Prostate gland (tissue), 2 donors: ENCODE data around the gene FAM200A. TPM values are rescaled to one million over a fixed set of nuclear protein-coding genes. Genes with fewer than 3 reads are reported as not detected.
"Not testable (repeated sequence)": the region's sequence is repeated elsewhere in the genome, so short reads cannot be mapped to it uniquely, and the experiment has no call there.

Experiments used
- DNase-seq: peaks from one replicate; pipeline ENCODE4 v3.0.0-alpha.2; 2019; ENCODE audit warnings: low spot score
- H3K27ac ChIP-seq, 2 donors: fragments of 200-600 bp; sonication (generic); 2 replicates each; pipeline ENCODE4 v1.5.1; 2017 to 2019
- H3K27me3 ChIP-seq: fragments of 200-600 bp; sonication (generic); replicated peaks from 2 replicates; pipeline ENCODE4 v1.5.1; 2019; ENCODE audit not compliant: insufficient read depth
- H3K36me3 ChIP-seq, 2 donors: fragments of 200-600 bp; sonication (generic); 1 replicate in 1 of 2; 2 replicates in 1 of 2; pipeline versions ENCODE4 v1.5.1 to v1.8.1; 2017 to 2019
- H3K4me1 ChIP-seq: fragments of 200-600 bp; sonication (generic); replicated peaks from 2 replicates; pipeline ENCODE4 v1.5.1; 2019
- H3K4me3 ChIP-seq, 2 donors: fragments of 200-600 bp; sonication (generic); 2 replicates each; pipeline ENCODE4 v1.5.1; 2017 to 2019
- H3K9me3 ChIP-seq: fragments of 200-600 bp; sonication (generic); 2 replicates; pipeline ENCODE4 v1.5.1; 2017
- CTCF ChIP-seq, 4 experiments: fragments of 200-600 bp in 2 of 4; fragments of 450-650 bp in 2 of 4; sonication (generic) in 2 of 4; IDR thresholded peaks; 1 replicate in 3 of 4; 2 replicates in 1 of 4; pipeline ENCODE4 v1.5.1; 2016 to 2019; ENCODE audit warnings: antibody characterized with exemption in 4 of 4, mild to moderate bottlenecking in 2 of 4, moderate library complexity in 2 of 4
- POLR2A ChIP-seq: fragments of 450-650 bp; IDR thresholded peaks from one replicate; pipeline ENCODE4 v1.6.1; 2016; ENCODE audit warnings: antibody characterized with exemption, mild to moderate bottlenecking
- POLR2AphosphoS5 ChIP-seq: sonication (generic); formaldehyde crosslinking; IDR thresholded peaks from one replicate; pipeline ENCODE4 v1.6.1; 2017; ENCODE audit warnings: antibody characterized with exemption
- WGBS: methylation state at CpG from one replicate; pipeline ENCODE4 v1.1.5; 2018; 5-methylcytosine and 5-hydroxymethylcytosine counted together
- intact Hi-C: fragments of 100-400 bp; cut with DNase I; formaldehyde crosslinking; loops from one replicate; pipeline ENCODE4 v1.14.2; 2022
- total RNA-seq, 2 donors: library from RNA; depleted of rRNA; stranded (reverse); fragments of >200 nt; gene quantifications; one replicate each; pipeline ENCODE4 v1.1.0, GENCODE V29; 2016

FAM200A gene
- total RNA-seq, 2 donors from 2014 or later: 5.5 to 11.2 TPM

DNA sequence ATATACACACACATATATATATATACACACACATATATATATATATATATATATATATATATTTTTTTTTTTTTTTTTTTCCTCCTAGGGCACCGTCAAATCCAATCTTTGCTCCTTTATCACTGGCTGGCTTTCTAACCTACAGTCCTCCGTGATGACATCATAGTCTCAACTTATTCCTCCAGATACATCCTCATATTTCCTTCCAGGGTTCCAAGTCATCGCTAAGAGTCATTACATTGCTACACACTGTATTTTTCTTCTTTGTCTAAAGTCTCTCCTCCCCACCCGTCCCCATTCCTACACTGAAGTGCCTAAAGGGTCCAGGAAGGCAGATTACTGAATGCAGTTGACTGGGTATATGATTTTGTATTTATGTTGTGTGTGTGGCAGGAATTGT is 1.1 kb upstream of the FAM200A start:
- Histone ChIP-seq H3K36me3 (no peaks in the 10 kb centered on the region), H3K4me3 (no peak overlapping the region), H3K27ac (no peak overlapping the region), H3K27me3 (no peaks in the 10 kb centered on the region), H3K4me1 (no peaks in the 10 kb centered on the region), H3K9me3 (no peaks in the 10 kb centered on the region)
- TF ChIP-seq CTCF (IDR thresholded peaks at IDR 0.05): no peak
- TF ChIP-seq POLR2A: no peak
- TF ChIP-seq POLR2AphosphoS5: no peak
- WGBS: 89% methylated on average over 4 of the region's 4 CpGs
- intact Hi-C loops: loop anchor here (5.0 to 10.0 kb wide), 2 partner anchors 51 to 362 kb away; partner anchors contain the start of genes TRIM4, ZKSCAN5 and ZNF394
- no peak for DNase-seq

GRCh38 chr7:99551334-99551733 is 580 bp downstream of the FAM200A start:
- Histone ChIP-seq H3K36me3 (no peaks in the 10 kb centered on the region), H3K27ac (peak overlapping the region; percentile 76 to 85), H3K9me3 (no peaks in the 10 kb centered on the region), H3K27me3 (no peaks in the 10 kb centered on the region), H3K4me3 (peak overlapping the region; percentile 54 to 84), H3K4me1 (no peaks in the 10 kb centered on the region)
- DNase-seq: no peak
- 8% methylated on average over 15 of the region's 15 CpGs for WGBS
- TF ChIP-seq CTCF (IDR thresholded peaks at IDR 0.05): no peak
- TF ChIP-seq POLR2AphosphoS5: no peak
- TF ChIP-seq POLR2A: no peak
- intact Hi-C loops: loop anchor here (5.0 to 10.0 kb wide), 2 partner anchors 49 to 363 kb away; partner anchors contain the start of genes TRIM4, ZKSCAN5 and ZNF394

GRCh38 chr7:99549545-99549944 is 2.4 kb downstream of the FAM200A start:
- H3K36me3 ChIP-seq, H3K27ac ChIP-seq, H3K27me3 ChIP-seq, intact Hi-C loops, H3K4me3 ChIP-seq, H3K9me3 ChIP-seq, H3K4me1 ChIP-seq, DNase-seq: not testable (repeated sequence)
- WGBS: 94% methylated on average over 2 of the region's 2 CpGs

DNA sequence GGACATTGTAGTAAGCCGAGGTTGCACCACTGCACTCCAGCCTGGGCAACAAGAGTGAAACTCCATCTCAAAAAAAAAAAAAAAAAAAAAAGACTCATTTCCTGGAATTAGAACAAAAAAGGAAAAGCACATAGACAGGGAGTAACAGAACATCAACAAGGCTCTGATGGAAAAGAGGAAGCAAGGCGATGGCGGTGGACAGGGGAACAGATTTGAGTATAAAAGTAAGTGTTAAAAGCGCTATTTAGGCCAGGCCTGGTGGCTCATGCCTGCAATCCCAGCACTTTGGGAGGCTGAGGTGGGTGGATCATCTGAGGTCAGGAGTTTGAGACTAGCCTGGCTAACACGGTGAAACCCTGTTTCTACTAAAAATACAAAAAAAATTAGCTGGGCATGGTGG is 6.6 kb downstream of the FAM200A start:
- 95% methylated on average over 5 of the region's 5 CpGs for WGBS
- H3K36me3 ChIP-seq, H3K9me3 ChIP-seq, H3K27me3 ChIP-seq, H3K4me3 ChIP-seq, intact Hi-C loops, H3K4me1 ChIP-seq, DNase-seq, H3K27ac ChIP-seq: not testable (repeated sequence)

- H3K27me3 ChIP-seq: no peaks in the 10 kb centered on the region
- 94% methylated on average over 6 of the region's 6 CpGs for WGBS
- no peak overlapping the region for H3K27ac ChIP-seq
- intact Hi-C loops: no loop called here
- no peak overlapping the region for H3K4me3 ChIP-seq
- TF ChIP-seq CTCF (IDR thresholded peaks at IDR 0.05) (no peak), POLR2AphosphoS5 (no peak), POLR2A (no peak)
- H3K36me3 ChIP-seq: no peaks in the 10 kb centered on the region
- DNase-seq: no peak
- no peaks in the 10 kb centered on the region for H3K9me3 ChIP-seq
- H3K4me1 ChIP-seq: no peaks in the 10 kb centered on the region
Measured at GRCh38 chr7:99543916-99544315, 8.0 kb downstream of the FAM200A start.

- Histone ChIP-seq H3K27me3 (no peaks in the 10 kb centered on the region), H3K36me3 (no peaks in the 10 kb centered on the region), H3K4me3 (no peak overlapping the region), H3K4me1 (no peaks in the 10 kb centered on the region), H3K27ac (no peak overlapping the region), H3K9me3 (no peaks in the 10 kb centered on the region)
- 96% methylated on average over 34 of the region's 34 CpGs for WGBS
- TF ChIP-seq POLR2AphosphoS5 (no peak), POLR2A (no peak), CTCF (IDR thresholded peaks at IDR 0.05) (no peak)
- no peak for DNase-seq
- intact Hi-C loops: no loop called here
Measured at GRCh38 chr7:99543081-99543671, 8.7 kb downstream of the FAM200A start.
